Esophagus squamous epithelium (tissue), 5 donors: Measurements from ENCODE around the gene HOXB4. TPM values are rescaled to one million over a fixed set of nuclear protein-coding genes. Genes with fewer than 3 reads are reported as not detected.
A peak's percentile ranks its signal among the peaks of the same experiment; 100 is the strongest.

Experiments
- DNase-seq: peaks from one replicate; lab custom pipeline; 2025; lab: John Stamatoyannopoulos, UW
- H3K27ac ChIP-seq, 4 donors: fragments of 200-600 bp; sonication (generic); one replicate each; pipeline ENCODE4 v1.5.1; 2016 to 2019; ENCODE audit warnings: mild to moderate bottlenecking in 1 of 4
- H3K27me3 ChIP-seq, 4 donors: fragments of 200-600 bp; sonication (generic); 1 replicate in 3 of 4; 2 replicates in 1 of 4; pipeline versions ENCODE4 v1.5.1 to v1.6.0; 2017 to 2021; ENCODE audit warnings: antibody characterized with exemption in 1 of 4
- H3K36me3 ChIP-seq, 3 donors: fragments of 200-600 bp; sonication (generic); one replicate each; pipeline ENCODE4 v1.5.1; 2016 to 2019
- H3K4me1 ChIP-seq, 3 donors: fragments of 200-600 bp; sonication (generic); one replicate each; pipeline ENCODE4 v1.5.1; 2017 to 2019
- H3K4me3 ChIP-seq, 4 donors: fragments of 200-600 bp; sonication (generic); 1 replicate in 3 of 4; 2 replicates in 1 of 4; pipeline ENCODE4 v1.5.1; 2016 to 2019; ENCODE audit warnings: mild to moderate bottlenecking in 2 of 4, moderate library complexity in 1 of 4
- H3K9me3 ChIP-seq, 3 donors: fragments of 200-600 bp; sonication (generic); one replicate each; pipeline ENCODE4 v1.5.1; 2016 to 2019
- POLR2A ChIP-seq, 4 donors: fragments of 450-650 bp; IDR thresholded peaks; one replicate each; pipeline ENCODE4 v1.6.1; 2017; ENCODE audit warnings: antibody characterized with exemption in 4 of 4, mild to moderate bottlenecking in 4 of 4, moderate library complexity in 3 of 4
- WGBS, 2 donors: methylation state at CpG; one replicate each; pipeline ENCODE4 v1.1.5; 2018; 5-methylcytosine and 5-hydroxymethylcytosine counted together
- intact Hi-C: fragments of 100-400 bp; cut with DNase I; formaldehyde crosslinking; loops from one replicate; pipeline ENCODE4 v1.15.0; 2022
- total RNA-seq, 4 donors: library from RNA; depleted of rRNA; stranded (reverse); fragments of >200 nt; gene quantifications; one replicate each; pipeline ENCODE4 v1.1.0, GENCODE V29; 2016
- TF ChIP-seq, protein P1 (sequence below), 6 experiments: fragments of 450-650 bp in 4 of 6; fragments of 200-600 bp in 2 of 6; sonication (generic) in 2 of 6; IDR thresholded peaks; one replicate each; pipeline ENCODE4 v1.5.1; 2016 to 2019; ENCODE audit warnings: antibody characterized with exemption in 6 of 6, mild to moderate bottlenecking in 4 of 6, moderate library complexity in 4 of 6
- donor health status: DM: yes; HTN: yes; CAD: no.

The HOXB4 gene
- total RNA-seq, 4 donors from 2014 or later, result 0.27 to 2.9 (median 1.8) TPM

DNA sequence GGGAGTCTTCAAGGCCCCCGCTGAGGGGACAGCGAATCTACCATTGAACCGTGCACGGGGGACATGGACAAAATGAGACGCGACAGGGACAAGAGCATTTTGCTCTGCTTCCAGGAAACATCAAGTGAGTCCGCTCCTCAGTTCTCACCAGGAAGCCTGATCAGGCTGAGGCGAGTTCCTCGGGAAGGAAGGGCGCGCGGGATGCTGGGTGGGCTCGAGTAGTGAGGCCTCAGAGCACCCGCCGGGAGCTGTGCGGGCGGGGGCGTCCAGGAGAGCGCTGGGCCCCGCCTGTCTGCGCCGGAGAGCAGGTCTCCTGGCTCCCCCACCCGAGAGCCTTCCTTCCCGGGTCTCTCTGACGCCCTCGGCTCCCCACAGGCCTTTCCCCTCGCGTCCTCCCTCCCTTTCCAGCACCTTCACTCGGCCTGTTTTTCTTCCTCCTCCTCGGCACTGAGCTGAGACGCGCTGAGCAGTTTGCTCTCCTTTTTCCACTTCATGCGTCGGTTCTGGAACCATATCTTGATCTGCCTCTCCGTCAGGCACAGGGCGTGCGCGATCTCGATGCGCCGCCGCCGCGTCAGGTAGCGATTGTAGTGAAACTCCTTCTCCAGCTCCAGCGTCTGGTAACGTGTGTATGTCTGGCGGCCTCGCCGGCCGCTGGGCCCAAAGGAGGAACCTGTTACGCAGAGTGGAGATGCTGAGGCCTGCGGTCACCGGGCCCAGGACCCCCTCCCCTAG, 18.0 kb upstream of the HOXB4 start:
- TF ChIP-seq, protein P1, sequence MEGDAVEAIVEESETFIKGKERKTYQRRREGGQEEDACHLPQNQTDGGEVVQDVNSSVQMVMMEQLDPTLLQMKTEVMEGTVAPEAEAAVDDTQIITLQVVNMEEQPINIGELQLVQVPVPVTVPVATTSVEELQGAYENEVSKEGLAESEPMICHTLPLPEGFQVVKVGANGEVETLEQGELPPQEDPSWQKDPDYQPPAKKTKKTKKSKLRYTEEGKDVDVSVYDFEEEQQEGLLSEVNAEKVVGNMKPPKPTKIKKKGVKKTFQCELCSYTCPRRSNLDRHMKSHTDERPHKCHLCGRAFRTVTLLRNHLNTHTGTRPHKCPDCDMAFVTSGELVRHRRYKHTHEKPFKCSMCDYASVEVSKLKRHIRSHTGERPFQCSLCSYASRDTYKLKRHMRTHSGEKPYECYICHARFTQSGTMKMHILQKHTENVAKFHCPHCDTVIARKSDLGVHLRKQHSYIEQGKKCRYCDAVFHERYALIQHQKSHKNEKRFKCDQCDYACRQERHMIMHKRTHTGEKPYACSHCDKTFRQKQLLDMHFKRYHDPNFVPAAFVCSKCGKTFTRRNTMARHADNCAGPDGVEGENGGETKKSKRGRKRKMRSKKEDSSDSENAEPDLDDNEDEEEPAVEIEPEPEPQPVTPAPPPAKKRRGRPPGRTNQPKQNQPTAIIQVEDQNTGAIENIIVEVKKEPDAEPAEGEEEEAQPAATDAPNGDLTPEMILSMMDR (IDR thresholded peaks at IDR 0.05), result no peak
- TF ChIP-seq POLR2A (IDR thresholded peaks at IDR 0.05), result no peak
- Histone ChIP-seq H3K4me1 (peaks cover 19 to 57% (median 45%) of the 10 kb centered on the region in 3 donors), H3K4me3 (peak overlapping the region in 2 of 4 donors; percentile 8 to 72), H3K9me3 (no peaks in the 10 kb centered on the region), H3K27me3 (peaks cover 0 to 100% (median 60%) of the 10 kb centered on the region in 4 donors), H3K27ac (no peak overlapping the region), H3K36me3 (no peaks in the 10 kb centered on the region)
- 25 to 39% methylated on average over 25 to 39 of the region's 54 CpGs for WGBS, 2 donors
- intact Hi-C loops, result loop anchor here (5.0 kb wide), 1 partner anchor 249 kb away; no protein-coding TSS in a partner anchor
- DNase-seq, result no peak

DNA sequence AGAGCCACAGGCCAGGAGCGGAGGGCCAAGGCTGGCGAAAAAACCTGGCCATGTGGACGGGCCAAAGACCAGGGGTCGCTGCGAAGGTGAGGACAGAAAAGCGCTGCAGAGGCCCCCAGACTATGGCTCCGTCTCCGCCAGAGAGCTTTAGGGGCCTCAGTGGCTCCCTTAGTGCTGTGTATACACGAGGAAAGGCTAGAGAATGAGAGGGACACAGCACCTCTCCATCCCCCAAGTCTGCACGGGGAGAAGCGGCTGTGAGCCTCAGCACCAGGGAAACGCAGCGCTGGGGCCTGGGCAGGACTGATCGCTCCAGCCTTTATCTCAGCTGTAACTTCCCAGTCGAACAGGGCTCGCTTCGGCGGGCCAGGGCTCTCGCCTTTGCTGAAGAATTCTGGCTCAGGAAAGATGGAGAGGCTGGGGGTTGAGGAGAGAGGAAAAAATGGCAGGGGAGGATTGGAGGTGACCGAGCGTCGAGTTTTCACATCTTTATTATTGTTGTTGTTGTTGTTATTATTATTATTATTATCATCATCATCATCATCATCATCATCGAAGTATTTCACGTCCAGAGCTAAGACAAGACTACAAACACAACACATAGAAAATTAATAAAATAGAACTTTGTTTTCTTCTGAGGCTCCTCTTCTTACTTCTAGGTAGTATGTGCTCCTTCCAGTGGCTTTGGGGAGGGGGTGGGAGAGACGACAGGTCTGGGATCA, 17.3 kb upstream of the HOXB4 start:
- intact Hi-C loops, result loop anchor here (5.0 kb wide), 1 partner anchor 248 kb away; no protein-coding TSS in a partner anchor
- H3K27me3 ChIP-seq, result peaks cover 0 to 100% (median 58%) of the 10 kb centered on the region in 4 donors
- H3K4me3 ChIP-seq, result no peak overlapping the region
- H3K27ac ChIP-seq, result no peak overlapping the region
- H3K36me3 ChIP-seq, result no peaks in the 10 kb centered on the region
- 62 to 81% methylated on average over 12 to 23 of the region's 25 CpGs for WGBS, 2 donors
- no peaks in the 10 kb centered on the region for H3K9me3 ChIP-seq
- no peak for DNase-seq
- H3K4me1 ChIP-seq, result peaks cover 19 to 57% (median 45%) of the 10 kb centered on the region in 3 donors
- TF ChIP-seq, protein P1 (IDR thresholded peaks at IDR 0.05), result no peak
- no peak for TF ChIP-seq POLR2A (IDR thresholded peaks at IDR 0.05)

DNA sequence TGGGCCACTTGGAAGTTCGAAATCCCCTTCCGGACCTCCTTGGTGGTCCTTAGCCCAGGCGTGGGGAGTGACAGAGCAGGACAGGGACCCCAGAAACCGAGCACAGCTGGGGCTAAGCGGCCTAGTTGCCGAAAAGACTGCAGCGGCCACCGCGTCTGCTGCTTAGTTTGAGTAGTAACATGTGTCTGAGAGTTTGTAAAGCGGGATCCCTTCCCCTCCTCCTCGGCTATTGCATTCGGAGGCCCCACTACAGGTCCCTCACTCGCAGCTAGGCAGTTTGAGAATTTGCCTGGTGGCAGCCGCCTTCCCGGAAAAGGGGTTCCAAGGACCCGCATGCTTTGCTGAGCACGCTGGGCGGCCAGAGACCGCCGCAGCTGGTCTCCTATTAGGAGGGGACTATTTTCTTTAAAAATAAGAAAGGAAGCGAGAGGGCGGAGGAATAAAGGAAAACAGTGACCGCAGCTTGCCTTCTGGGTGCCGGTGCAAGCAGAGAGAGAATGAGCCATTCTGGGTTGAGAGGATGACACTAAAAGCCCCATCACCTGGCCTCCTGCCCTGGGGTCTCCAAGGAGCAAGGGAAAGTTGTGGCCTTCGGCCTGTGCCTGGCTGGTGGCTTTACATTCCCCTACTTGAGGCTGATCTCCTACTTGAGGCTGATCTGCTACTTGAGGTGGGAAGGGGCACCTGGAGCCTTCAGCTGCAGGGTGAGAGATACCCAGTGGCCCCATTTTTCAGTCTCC, 16.6 kb upstream of the HOXB4 start:
- H3K4me1 ChIP-seq, result peaks cover 19 to 57% (median 45%) of the 10 kb centered on the region in 3 donors
- WGBS, 2 donors, result 59 to 90% methylated on average over 10 to 12 of the region's 25 CpGs
- H3K36me3 ChIP-seq, result no peaks in the 10 kb centered on the region
- no peaks in the 10 kb centered on the region for H3K9me3 ChIP-seq
- H3K27ac ChIP-seq, result no peak overlapping the region
- no peak overlapping the region for H3K4me3 ChIP-seq
- DNase-seq, result no peak
- TF ChIP-seq, protein P1 (IDR thresholded peaks at IDR 0.05), result no peak
- TF ChIP-seq POLR2A (IDR thresholded peaks at IDR 0.05), result no peak
- peaks cover 0 to 100% (median 52%) of the 10 kb centered on the region in 4 donors for H3K27me3 ChIP-seq
- intact Hi-C loops, result loop anchor here (5.0 kb wide), 2 partner anchors 247 to 257 kb away; no protein-coding TSS in a partner anchor

DNA sequence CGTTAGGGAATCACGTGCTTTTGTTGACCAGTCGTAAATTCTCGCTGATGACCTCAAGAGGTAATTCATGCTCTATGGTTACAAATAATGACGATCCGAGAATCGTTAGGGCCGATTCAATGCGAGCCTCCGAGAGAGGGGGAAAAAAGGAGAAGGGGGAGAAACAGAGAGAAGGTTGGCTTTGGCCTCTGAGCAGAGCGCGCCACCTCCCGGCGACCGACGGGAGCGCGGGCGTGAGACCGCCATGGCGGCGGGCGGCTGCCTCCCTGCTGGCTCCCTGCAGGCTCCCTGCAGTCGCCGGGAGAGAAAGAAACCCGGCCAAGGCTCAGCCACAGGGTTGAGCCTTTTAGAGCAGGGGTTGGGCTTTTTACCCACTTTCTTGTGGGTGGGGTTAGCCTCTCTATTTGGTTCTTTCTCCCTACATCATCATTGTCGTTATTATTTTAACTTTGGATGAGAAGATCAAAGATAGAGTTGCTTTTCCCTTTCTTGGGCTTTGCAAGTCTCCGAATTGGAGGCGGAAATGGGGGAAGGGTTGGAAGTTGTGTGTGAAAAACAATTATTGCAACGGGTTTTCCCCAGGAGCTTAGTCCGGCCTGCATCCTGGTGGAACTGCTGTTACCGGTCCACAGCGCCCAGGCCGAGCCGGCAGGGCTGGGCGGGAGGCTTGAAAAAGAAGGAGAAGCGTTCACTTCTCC, 15.8 kb upstream of the HOXB4 start:
- no peak for TF ChIP-seq POLR2A (IDR thresholded peaks at IDR 0.05)
- TF ChIP-seq, protein P1 (IDR thresholded peaks at IDR 0.05), result peak; percentile 82 to 95 (median 92)
- H3K36me3 ChIP-seq, result no peaks in the 10 kb centered on the region
- H3K27me3 ChIP-seq, result peaks cover 0 to 100% (median 46%) of the 10 kb centered on the region in 4 donors
- intact Hi-C loops, result loop anchor here (5.0 kb wide), 1 partner anchor 257 kb away; no protein-coding TSS in a partner anchor
- H3K9me3 ChIP-seq, result no peaks in the 10 kb centered on the region
- peaks cover 19 to 57% (median 45%) of the 10 kb centered on the region in 3 donors for H3K4me1 ChIP-seq
- WGBS, 2 donors, result 2 to 20% methylated on average over 29 to 37 of the region's 37 CpGs
- peak overlapping the region; percentile 25 to 71 (median 42) for H3K4me3 ChIP-seq
- peak overlapping the region in 3 of 4 donors; percentile 17 to 69 (median 49) for H3K27ac ChIP-seq
- no peak for DNase-seq
